OCI-LY1 (cell line): Measurements from ENCODE around the gene DELE1.

Experiments used
- H2AFZ ChIP-seq: fragments of 200-600 bp; sonication (generic), shearing (Covaris generic); 2 replicates; pipeline ENCODE4 v1.6.0; 2014; ENCODE audit warnings: antibody characterized with exemption, mild to moderate bottlenecking, low read length
- H3F3A ChIP-seq: fragments of 200-600 bp; sonication (generic), shearing (Covaris generic); 2 replicates; pipeline ENCODE4 v1.6.0; 2014; ENCODE audit warnings: mild to moderate bottlenecking, antibody characterized with exemption, low read length, moderate library complexity; ENCODE audit not compliant: insufficient read depth
- H3K27ac ChIP-seq: fragments of 200-600 bp; sonication (generic); 2 replicates; pipeline ENCODE4 v1.5.1; 2014; ENCODE audit warnings: low read length, mixed run types, mild to moderate bottlenecking, low read depth; ENCODE audit not compliant: poor library complexity, severe bottlenecking
- H3K27me3 ChIP-seq: fragments of 200-600 bp; sonication (generic); 2 replicates; pipeline ENCODE4 v1.6.0; 2014; ENCODE audit warnings: antibody characterized with exemption, mild to moderate bottlenecking, low read length, moderate library complexity; ENCODE audit not compliant: insufficient read depth
- H3K36me3 ChIP-seq: fragments of 200-600 bp; sonication (generic); 2 replicates; pipeline ENCODE4 v1.6.1; 2014; ENCODE audit warnings: mild to moderate bottlenecking, antibody characterized with exemption, low read length, moderate library complexity, mixed read lengths; ENCODE audit not compliant: insufficient read depth
- H3K4me1 ChIP-seq: fragments of 200-600 bp; sonication (generic); 2 replicates; pipeline ENCODE4 v1.5.1; 2014; ENCODE audit warnings: mild to moderate bottlenecking, low read length, moderate library complexity; ENCODE audit not compliant: insufficient read depth, severe bottlenecking
- H3K4me2 ChIP-seq: fragments of 200-600 bp; sonication (generic), shearing (Covaris generic); 2 replicates; pipeline ENCODE4 v1.6.1; 2014; ENCODE audit warnings: low read length
- H3K4me3 ChIP-seq: fragments of 200-600 bp; sonication (generic); 2 replicates; pipeline ENCODE4 v1.5.1; 2014; ENCODE audit warnings: low read length, low read depth, mild to moderate bottlenecking, mixed read lengths; ENCODE audit not compliant: poor library complexity, severe bottlenecking
- H3K79me2 ChIP-seq: fragments of 200-600 bp; shearing (Covaris generic); 2 replicates; pipeline ENCODE4 v1.6.1; 2016; ENCODE audit warnings: mixed run types, low read length, mixed read lengths; ENCODE audit not compliant: insufficient read depth
- H3K9ac ChIP-seq: fragments of 200-600 bp; sonication (generic), shearing (Covaris generic); 2 replicates; pipeline ENCODE4 v1.6.1; 2014; ENCODE audit warnings: mild to moderate bottlenecking, low read length, mixed read lengths
- H3K9me2 ChIP-seq: fragments of 200-600 bp; sonication (generic), shearing (Covaris generic); 2 replicates; pipeline ENCODE4 v1.6.1; 2014; ENCODE audit warnings: low read depth, mild to moderate bottlenecking, low read length, mixed read lengths
- H3K9me3 ChIP-seq: fragments of 200-600 bp; shearing (Covaris generic); 2 replicates; pipeline ENCODE4 v1.6.1; 2014; ENCODE audit warnings: low read length, mixed read lengths
- H4K20me1 ChIP-seq: fragments of 200-600 bp; sonication (generic), shearing (Covaris generic); 2 replicates; pipeline ENCODE4 v1.6.0; 2016; ENCODE audit warnings: mild to moderate bottlenecking, low read length; ENCODE audit not compliant: insufficient read depth
- EZH2 ChIP-seq: fragments of 200-600 bp; sonication (generic), shearing (Covaris generic); IDR thresholded peaks from 2 replicates; pipeline ENCODE4 v1.8.0; 2017; ENCODE audit warnings: borderline replicate concordance, mixed run types, mild to moderate bottlenecking, antibody characterized with exemption, low read length, moderate library complexity, mixed read lengths
- TF ChIP-seq, protein P1 (sequence below): fragments of 200-600 bp; sonication (generic), shearing (Covaris generic); IDR thresholded peaks from 2 replicates; pipeline ENCODE4 v1.5.1; 2017; ENCODE audit warnings: mild to moderate bottlenecking, antibody characterized with exemption, low read length, moderate library complexity, mixed read lengths

The DELE1 gene

DNA sequence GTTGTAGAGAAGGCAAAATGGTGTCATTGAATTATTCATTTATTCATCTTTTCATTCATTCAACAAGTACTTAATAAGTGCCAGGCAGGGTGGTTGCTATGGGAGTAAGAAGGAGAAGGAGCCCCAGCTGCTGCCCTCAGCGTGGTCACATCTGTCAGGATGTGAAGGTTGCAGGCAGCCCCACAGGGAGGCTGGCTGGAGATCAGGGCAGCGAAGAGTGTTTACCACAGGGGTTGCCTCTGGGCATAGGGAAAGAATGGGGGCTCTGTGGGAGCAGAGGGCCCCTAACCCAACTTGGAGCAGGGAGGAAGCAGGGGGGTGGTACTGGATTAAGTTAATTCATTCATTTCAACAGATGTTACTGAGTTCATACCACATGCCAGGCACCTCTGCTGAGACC, 28.3 kb downstream of the DELE1 start:
- Histone ChIP-seq H3K4me3 (no peak overlapping the region), H3K36me3 (no peaks in the 10 kb centered on the region)
- TF ChIP-seq EZH2: no peak
- TF ChIP-seq, protein P1, sequence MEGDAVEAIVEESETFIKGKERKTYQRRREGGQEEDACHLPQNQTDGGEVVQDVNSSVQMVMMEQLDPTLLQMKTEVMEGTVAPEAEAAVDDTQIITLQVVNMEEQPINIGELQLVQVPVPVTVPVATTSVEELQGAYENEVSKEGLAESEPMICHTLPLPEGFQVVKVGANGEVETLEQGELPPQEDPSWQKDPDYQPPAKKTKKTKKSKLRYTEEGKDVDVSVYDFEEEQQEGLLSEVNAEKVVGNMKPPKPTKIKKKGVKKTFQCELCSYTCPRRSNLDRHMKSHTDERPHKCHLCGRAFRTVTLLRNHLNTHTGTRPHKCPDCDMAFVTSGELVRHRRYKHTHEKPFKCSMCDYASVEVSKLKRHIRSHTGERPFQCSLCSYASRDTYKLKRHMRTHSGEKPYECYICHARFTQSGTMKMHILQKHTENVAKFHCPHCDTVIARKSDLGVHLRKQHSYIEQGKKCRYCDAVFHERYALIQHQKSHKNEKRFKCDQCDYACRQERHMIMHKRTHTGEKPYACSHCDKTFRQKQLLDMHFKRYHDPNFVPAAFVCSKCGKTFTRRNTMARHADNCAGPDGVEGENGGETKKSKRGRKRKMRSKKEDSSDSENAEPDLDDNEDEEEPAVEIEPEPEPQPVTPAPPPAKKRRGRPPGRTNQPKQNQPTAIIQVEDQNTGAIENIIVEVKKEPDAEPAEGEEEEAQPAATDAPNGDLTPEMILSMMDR: no peak

DNA sequence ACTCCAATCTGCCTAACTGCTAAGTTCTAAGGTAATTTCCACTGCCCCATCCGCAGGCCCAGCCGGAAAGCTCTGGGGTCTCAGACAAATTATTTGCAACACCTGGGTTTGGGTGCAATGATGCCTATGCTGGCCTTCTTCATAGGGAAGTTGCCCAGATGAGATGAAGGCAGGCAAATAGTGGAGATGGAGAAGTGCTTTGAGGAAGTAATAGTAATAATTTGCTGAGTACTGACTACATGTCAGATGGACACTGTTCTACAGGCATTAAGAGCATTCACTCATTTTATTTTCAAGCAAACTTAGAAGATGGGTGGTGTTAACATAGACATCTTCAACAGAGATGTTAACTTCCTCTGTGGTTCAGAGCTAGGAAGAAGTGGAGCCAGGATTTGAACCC, 30.5 kb downstream of the DELE1 start:
- no peak overlapping the region for H3K4me3 ChIP-seq
- H3K36me3 ChIP-seq: no peaks in the 10 kb centered on the region
- H2AFZ ChIP-seq: no peak overlapping the region
- H3K4me2 ChIP-seq: no peak overlapping the region
- no peaks in the 10 kb centered on the region for H3K4me1 ChIP-seq
- no peaks in the 10 kb centered on the region for H3K9me2 ChIP-seq
- H4K20me1 ChIP-seq: no peaks in the 10 kb centered on the region
- H3K27ac ChIP-seq: no peak overlapping the region
- no peaks in the 10 kb centered on the region; the same call in 1 of the 2 replicates for H3K27me3 ChIP-seq
- no peaks in the 10 kb centered on the region for H3F3A ChIP-seq
- TF ChIP-seq, protein P1: no peak
- TF ChIP-seq EZH2: no peak
- H3K9ac ChIP-seq: no peak overlapping the region
- no peaks in the 10 kb centered on the region for H3K9me3 ChIP-seq
- no peaks in the 10 kb centered on the region for H3K79me2 ChIP-seq

More for the DNA sequence above, 28.3 kb downstream of the DELE1 start:
- no peaks in the 10 kb centered on the region for H3K4me1 ChIP-seq
- H3K27me3 ChIP-seq: no peaks in the 10 kb centered on the region; the same call in 1 of the 2 replicates
- H4K20me1 ChIP-seq: no peaks in the 10 kb centered on the region
- no peaks in the 10 kb centered on the region for H3K79me2 ChIP-seq
- no peak overlapping the region for H2AFZ ChIP-seq
- H3K9me2 ChIP-seq: no peaks in the 10 kb centered on the region
- H3K4me2 ChIP-seq: no peak overlapping the region
- no peaks in the 10 kb centered on the region for H3F3A ChIP-seq
- no peak overlapping the region for H3K9ac ChIP-seq
- no peak overlapping the region for H3K27ac ChIP-seq
- no peaks in the 10 kb centered on the region for H3K9me3 ChIP-seq

DNA sequence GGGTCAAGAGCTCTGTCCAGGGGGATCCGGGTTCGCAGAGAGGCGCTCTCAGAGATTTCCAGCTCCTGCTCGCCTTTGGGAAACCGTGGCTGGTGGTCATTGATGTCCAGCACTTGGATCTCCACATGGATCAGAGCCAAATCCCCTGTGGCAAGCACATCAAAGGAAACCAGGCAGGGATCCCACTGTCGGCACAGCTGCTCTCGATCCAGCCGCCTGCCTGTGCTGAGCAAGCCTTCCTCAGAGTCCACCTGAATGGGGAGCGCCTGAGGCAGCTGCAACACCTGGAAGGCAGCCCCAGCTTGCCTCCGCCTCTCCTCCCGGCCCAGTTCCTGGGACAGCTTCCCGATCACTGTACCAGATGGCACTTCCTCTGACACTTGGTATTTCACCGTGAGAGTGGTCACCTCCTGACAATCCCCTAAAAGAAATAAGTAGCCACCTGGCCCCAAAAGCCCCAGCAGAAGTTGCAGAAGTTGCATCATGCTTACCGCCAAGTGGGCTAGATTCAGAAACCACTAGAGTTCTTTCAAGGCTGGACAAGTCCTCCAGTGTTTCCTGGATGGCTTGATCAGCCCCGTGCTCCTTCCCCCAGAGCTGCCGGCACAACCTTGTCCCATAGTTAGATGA, 33.8 kb downstream of the DELE1 start:
- no peak overlapping the region for H3K4me2 ChIP-seq
- H2AFZ ChIP-seq: no peak overlapping the region

More for the DNA sequence above, 33.8 kb downstream of the DELE1 start:
- no peak for TF ChIP-seq EZH2
- TF ChIP-seq, protein P1: no peak
- H3K79me2 ChIP-seq: no peaks in the 10 kb centered on the region
- H3K9me2 ChIP-seq: no peaks in the 10 kb centered on the region
- H3K36me3 ChIP-seq: no peaks in the 10 kb centered on the region
- H3K27ac ChIP-seq: no peak overlapping the region
- H3F3A ChIP-seq: no peaks in the 10 kb centered on the region
- no peak overlapping the region for H3K4me3 ChIP-seq
- H3K9ac ChIP-seq: no peak overlapping the region
- no peaks in the 10 kb centered on the region; the same call in 1 of the 2 replicates for H3K27me3 ChIP-seq
- peaks cover 12% of the 10 kb centered on the region for H3K4me1 ChIP-seq
- no peaks in the 10 kb centered on the region for H4K20me1 ChIP-seq
- H3K9me3 ChIP-seq: no peaks in the 10 kb centered on the region
